SK-N-SH (cell line): ENCODE data around the gene C19orf47.

Source experiments
- FOSL2 ChIP-seq: IDR thresholded peaks from 2 replicates; pipeline ENCODE4 v1.4.0; 2012; ENCODE audit warnings: low read depth, mild to moderate bottlenecking, moderate library complexity, borderline replicate concordance
- GABPA ChIP-seq: IDR thresholded peaks from 2 replicates; pipeline ENCODE4 v1.4.0; 2012; ENCODE audit warnings: low read depth, mild to moderate bottlenecking
- MXI1 ChIP-seq: IDR thresholded peaks from 2 replicates; pipeline ENCODE4 v1.6.1; 2012; ENCODE audit warnings: mild to moderate bottlenecking, low read depth, low read length, improper control_type of control experiment
- PBX3 ChIP-seq: IDR thresholded peaks from 2 replicates; pipeline ENCODE4; 2012
- POLR2AphosphoS5 ChIP-seq: IDR thresholded peaks from 2 replicates; pipeline ENCODE4 v1.6.1; 2012; ENCODE audit warnings: low read depth, low read length
- RAD21 ChIP-seq: IDR thresholded peaks from 2 replicates; pipeline ENCODE4 v1.6.1; 2012; ENCODE audit warnings: mild to moderate bottlenecking, low read length
- REST ChIP-seq: IDR thresholded peaks from 2 replicates; pipeline ENCODE4 v1.6.1; 2012; ENCODE audit warnings: mild to moderate bottlenecking, low read depth, low read length, moderate library complexity

- TF ChIP-seq MXI1 = no peak
- TF ChIP-seq POLR2AphosphoS5 = no peak
- TF ChIP-seq PBX3 = no peak
- TF ChIP-seq FOSL2 = no peak
- no peak for TF ChIP-seq RAD21
- no peak for TF ChIP-seq REST
- no peak for TF ChIP-seq GABPA
Observed at GRCh38 chr19:40380199-40381037, 32.2 kb upstream of the C19orf47 start.
